ENCODE results near the gene PDLIM1.

PDLIM1 gene

DNA sequence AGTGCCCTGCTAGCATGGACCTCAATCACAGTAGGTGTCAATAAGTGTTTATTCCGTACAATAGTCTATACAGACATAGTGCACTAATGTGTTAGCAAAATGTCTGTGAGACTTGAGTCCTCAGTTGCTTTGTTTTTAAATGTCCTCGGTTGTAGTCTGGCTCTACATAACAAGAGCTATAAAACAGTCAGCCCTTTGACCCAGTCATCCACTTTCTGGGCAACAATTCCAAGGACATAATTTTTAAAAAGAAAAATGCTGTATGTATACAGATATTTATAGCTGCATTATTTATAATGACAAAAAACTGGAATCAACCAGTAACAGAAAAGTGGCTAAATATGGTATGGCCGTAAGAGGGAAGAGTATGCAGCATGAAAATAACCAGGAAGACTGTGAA lies 2.8 kb upstream of the PDLIM1 start:
- peaks cover 23% of the 10 kb centered on the region for H3K4me1 ChIP-seq (ENCODE audit: control insufficient read depth, insufficient read depth, low read length)
- H3K9me3 ChIP-seq (ENCODE audit: control insufficient read depth, low read length): no peaks in the 10 kb centered on the region
- no peaks in the 10 kb centered on the region for H3K36me3 ChIP-seq (ENCODE audit: control insufficient read depth, insufficient read depth, low read length)
- peaks cover 5% of the 10 kb centered on the region for H3K27me3 ChIP-seq (ENCODE audit: control insufficient read depth, insufficient read depth, low read length)
- H3K9ac ChIP-seq (ENCODE audit: low read length): no peak overlapping the region
- H3K4me3 ChIP-seq (ENCODE audit: low read length): no peak overlapping the region

DNA sequence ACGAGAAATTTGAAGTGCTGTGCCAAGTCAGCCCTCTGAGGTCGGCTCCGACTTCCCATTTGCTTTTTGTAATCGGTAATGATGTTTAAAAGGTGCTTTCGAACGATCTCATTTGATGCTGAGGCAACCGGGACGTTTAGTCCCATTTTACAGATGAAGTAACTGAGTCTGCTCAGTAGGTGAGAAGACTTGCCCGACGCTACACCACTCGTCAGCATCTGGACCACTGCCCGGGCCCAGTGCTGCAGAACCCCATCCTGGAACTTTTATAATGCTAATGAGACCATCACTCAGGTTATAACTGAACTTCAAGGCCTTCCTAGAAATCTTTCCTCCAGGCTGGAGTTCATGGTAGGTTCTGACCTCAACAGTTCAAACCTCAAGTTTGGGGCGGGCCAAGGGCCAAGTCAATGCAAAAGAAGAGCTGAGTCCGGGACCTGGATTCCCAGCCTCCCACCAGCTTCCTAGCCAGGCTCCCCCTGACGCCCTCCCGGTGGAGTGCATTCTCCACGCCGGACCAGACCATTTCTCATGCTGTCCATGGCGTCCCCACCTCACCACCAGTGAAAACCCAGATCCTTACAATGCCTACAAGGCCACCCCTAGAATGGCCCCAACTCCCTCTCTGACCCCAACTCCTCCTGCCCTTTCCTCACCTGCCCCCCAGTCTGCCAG lies 699 bp upstream of the PDLIM1 start:
- H3K9me3 ChIP-seq (ENCODE audit: control insufficient read depth, low read length): no peaks in the 10 kb centered on the region
- no peaks in the 10 kb centered on the region for H3K36me3 ChIP-seq (ENCODE audit: control insufficient read depth, insufficient read depth, low read length)
- no peak overlapping the region for H3K4me3 ChIP-seq (ENCODE audit: low read length)
- H3K27me3 ChIP-seq (ENCODE audit: control insufficient read depth, insufficient read depth, low read length): peaks cover 5% of the 10 kb centered on the region
- H3K9ac ChIP-seq (ENCODE audit: low read length): peak overlapping the region; percentile 63
- peaks cover 33% of the 10 kb centered on the region for H3K4me1 ChIP-seq (ENCODE audit: control insufficient read depth, insufficient read depth, low read length)

DNA sequence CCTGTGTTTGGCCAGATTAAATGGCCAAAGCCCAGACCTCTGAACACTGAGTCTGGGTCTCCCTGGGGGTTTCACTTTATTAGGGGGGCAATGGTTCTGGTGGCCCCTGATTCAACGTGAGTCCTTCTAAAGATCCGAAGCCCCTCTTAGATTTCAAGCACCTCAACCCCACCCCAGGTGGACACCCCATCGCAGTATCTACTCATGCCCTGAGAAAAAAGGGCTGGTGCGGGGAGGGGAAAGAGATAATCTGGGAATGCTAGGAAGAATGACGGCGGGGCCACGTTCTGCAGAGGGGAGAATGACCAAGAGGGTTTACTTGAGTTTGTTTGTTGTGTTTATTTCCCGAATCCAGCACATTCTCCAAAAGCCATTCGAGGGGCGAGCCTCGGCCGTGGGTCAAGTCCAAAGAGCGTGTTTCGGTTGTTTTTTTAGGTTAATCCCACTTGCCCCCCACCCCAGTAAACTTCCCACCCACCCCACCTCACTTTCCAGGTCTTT lies 832 bp downstream of the PDLIM1 start:
- H3K4me1 ChIP-seq (ENCODE audit: control insufficient read depth, insufficient read depth, low read length): peaks cover 36% of the 10 kb centered on the region

DNA sequence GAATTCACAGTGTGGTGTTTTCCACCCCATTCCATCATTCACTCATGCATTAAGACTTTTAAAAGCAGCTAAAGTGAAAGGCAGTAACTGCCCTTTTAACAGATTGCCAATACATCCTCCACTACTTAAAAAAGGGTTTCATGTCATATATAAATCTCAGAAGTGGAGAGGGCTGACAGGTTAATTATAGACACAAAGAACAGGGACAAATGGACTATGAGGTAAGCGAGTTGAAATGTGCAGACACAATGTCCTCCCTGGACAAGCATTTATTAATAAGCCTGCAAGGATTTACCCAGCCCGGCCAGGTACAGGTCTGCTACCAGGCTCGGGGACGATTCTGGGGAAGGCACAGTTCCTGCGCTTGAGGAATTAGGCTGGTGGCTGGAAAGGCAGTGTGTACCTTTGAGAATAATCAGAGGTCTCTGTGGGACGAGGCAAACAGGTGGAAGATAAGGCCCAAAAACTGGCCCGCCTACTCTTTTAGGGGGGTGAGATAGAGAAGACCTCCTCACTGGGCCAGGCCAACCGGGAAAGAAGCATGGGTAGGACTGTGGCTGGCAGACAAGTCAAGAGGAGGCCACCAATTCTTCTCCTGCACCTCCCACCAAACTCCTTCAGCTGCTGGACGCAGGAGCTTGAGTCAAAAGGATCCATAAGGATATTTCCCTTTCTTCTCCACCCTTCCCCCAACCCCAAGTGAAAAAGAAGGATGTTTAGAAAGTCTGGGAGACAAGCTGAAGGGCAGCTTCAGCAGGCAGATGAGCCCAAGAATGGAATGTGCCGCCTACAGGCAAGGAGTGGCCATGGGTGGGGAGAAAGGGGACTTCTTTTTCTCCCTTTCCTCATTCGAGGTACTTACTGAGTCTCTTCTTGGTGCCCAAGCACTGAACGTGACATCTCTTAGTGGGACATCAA lies 1.5 kb downstream of the PDLIM1 start:
- H3K4me3 ChIP-seq (ENCODE audit: low read length): peak overlapping the region; percentile 43
- no peaks in the 10 kb centered on the region for H3K36me3 ChIP-seq (ENCODE audit: control insufficient read depth, insufficient read depth, low read length)
- H3K9me3 ChIP-seq (ENCODE audit: control insufficient read depth, low read length): no peaks in the 10 kb centered on the region
- H3K4me1 ChIP-seq (ENCODE audit: control insufficient read depth, insufficient read depth, low read length): peaks cover 35% of the 10 kb centered on the region
- peak overlapping the region; percentile 94 for H3K9ac ChIP-seq (ENCODE audit: low read length)
- H3K27me3 ChIP-seq (ENCODE audit: control insufficient read depth, insufficient read depth, low read length): no peaks in the 10 kb centered on the region

More for the DNA sequence above, 832 bp downstream of the PDLIM1 start:
- Histone ChIP-seq H3K9ac (ENCODE audit: low read length) (peak overlapping the region; percentile 94), H3K36me3 (ENCODE audit: control insufficient read depth, insufficient read depth, low read length) (no peaks in the 10 kb centered on the region), H3K4me3 (ENCODE audit: low read length) (peak overlapping the region; percentile 43), H3K9me3 (ENCODE audit: control insufficient read depth, low read length) (no peaks in the 10 kb centered on the region), H3K27me3 (ENCODE audit: control insufficient read depth, insufficient read depth, low read length) (no peaks in the 10 kb centered on the region)

DNA sequence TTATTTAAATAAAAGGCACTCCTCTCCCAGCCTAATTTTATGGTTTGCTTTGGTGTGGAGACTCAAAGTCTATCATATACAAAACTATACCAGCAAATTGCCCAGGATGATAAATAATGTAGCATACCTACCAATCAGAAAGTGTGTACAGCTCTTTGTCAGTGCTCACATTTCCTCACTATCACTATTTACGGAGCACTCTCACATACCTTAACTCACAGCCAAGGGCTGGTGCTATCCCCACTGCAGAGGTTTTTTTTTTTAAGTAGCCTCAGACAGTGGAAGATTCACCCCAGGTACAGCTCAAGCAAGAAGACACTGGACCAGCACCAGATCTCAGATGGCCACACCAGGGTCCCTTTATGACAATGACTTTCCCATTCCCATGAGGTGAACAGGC lies 2.5 kb downstream of the PDLIM1 start:
- Histone ChIP-seq H3K9ac (ENCODE audit: low read length) (peak overlapping the region; percentile 8), H3K9me3 (ENCODE audit: control insufficient read depth, low read length) (no peaks in the 10 kb centered on the region), H3K4me1 (ENCODE audit: control insufficient read depth, insufficient read depth, low read length) (peaks cover 35% of the 10 kb centered on the region), H3K36me3 (ENCODE audit: control insufficient read depth, insufficient read depth, low read length) (no peaks in the 10 kb centered on the region), H3K27me3 (ENCODE audit: control insufficient read depth, insufficient read depth, low read length) (no peaks in the 10 kb centered on the region), H3K4me3 (ENCODE audit: low read length) (no peak overlapping the region)

DNA sequence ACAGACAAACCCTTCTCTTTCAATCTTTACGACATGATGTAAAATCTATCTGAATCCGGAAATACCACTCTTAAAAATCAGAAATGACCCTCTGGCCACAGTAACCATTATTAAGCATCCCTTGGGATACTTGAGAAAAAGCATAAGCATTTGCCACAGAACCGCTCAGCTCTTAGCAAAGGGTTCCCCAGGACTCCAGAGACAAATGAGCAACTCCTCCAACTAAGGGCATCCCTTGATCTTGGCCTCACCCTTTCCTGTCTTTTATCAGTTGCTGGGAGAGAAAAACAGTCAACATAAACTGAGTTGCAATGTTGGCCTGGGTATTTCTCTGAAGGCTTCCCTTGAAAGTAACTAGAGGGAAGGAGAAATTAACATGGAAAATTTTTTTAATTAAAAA lies 3.5 kb downstream of the PDLIM1 start:
- H3K9me3 ChIP-seq (ENCODE audit: control insufficient read depth, low read length): no peaks in the 10 kb centered on the region
- H3K4me3 ChIP-seq (ENCODE audit: low read length): no peak overlapping the region
- no peaks in the 10 kb centered on the region for H3K36me3 ChIP-seq (ENCODE audit: control insufficient read depth, insufficient read depth, low read length)
- peaks cover 36% of the 10 kb centered on the region for H3K4me1 ChIP-seq (ENCODE audit: control insufficient read depth, insufficient read depth, low read length)
- H3K9ac ChIP-seq (ENCODE audit: low read length): peak overlapping the region; percentile 33
- H3K27me3 ChIP-seq (ENCODE audit: control insufficient read depth, insufficient read depth, low read length): no peaks in the 10 kb centered on the region

DNA sequence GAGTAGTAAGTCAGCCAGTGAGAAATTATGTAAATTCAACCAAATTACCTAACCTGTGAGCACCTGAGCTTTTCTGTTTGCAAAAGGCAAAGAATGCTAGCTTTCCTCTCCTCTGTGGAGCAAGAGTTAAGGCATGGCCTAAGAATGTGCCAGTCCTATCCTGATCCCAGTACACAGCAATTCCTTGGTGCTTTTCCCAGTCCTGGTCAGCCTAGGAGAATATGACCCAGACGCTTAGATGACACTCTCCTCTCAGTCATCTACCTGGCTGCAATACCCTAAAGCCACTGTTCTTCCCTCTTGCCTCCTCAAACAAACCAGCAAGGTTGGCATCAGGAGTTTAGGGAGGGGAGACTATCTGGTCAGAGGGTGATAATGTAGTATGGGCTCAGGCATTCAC lies 4.1 kb downstream of the PDLIM1 start:
- Histone ChIP-seq H3K36me3 (ENCODE audit: control insufficient read depth, insufficient read depth, low read length) (no peaks in the 10 kb centered on the region), H3K4me1 (ENCODE audit: control insufficient read depth, insufficient read depth, low read length) (peaks cover 39% of the 10 kb centered on the region), H3K27me3 (ENCODE audit: control insufficient read depth, insufficient read depth, low read length) (no peaks in the 10 kb centered on the region), H3K9me3 (ENCODE audit: control insufficient read depth, low read length) (no peaks in the 10 kb centered on the region), H3K9ac (ENCODE audit: low read length) (no peak overlapping the region), H3K4me3 (ENCODE audit: low read length) (no peak overlapping the region)

DNA sequence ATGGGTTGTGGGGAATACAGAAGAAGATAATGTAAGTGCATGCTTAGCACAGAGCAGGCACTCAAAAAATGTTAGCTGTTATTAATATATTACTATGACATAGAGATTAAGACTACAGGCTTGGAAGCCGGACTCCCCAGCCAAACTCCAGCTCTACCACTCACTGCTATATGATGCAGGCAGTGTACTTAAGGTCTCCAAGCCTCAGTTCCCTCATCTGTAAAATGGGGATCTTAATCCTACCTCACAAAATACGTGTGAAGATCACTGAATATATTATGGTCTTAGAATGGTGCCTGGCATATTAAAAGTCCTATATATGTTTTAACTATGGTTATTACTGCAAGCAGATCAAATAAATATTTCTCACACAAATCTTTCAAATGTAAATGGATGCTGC lies 5.2 kb downstream of the PDLIM1 start:
- Histone ChIP-seq H3K4me3 (ENCODE audit: low read length) (no peak overlapping the region), H3K9ac (ENCODE audit: low read length) (no peak overlapping the region), H3K4me1 (ENCODE audit: control insufficient read depth, insufficient read depth, low read length) (peaks cover 36% of the 10 kb centered on the region), H3K9me3 (ENCODE audit: control insufficient read depth, low read length) (no peaks in the 10 kb centered on the region), H3K36me3 (ENCODE audit: control insufficient read depth, insufficient read depth, low read length) (no peaks in the 10 kb centered on the region), H3K27me3 (ENCODE audit: control insufficient read depth, insufficient read depth, low read length) (no peaks in the 10 kb centered on the region)

DNA sequence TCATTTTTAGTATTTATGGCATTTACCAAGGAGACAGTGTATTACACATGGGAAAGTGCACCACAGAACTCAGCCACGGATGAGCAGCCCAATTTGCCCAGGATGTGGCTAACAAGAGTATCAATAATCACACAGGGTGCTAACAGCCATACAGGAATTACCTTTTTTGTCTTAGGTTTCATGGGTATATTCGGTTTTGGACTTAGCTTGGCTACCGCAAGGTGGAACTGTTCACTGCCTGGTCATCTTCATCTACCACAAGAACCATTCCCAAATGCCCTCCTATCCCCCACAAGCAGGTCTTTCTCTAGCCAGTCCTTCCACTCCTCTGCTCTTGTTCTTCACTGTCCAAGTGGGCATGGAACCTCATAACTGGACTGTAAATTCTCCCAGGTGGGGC lies 6.0 kb downstream of the PDLIM1 start:
- H3K4me3 ChIP-seq (ENCODE audit: low read length): no peak overlapping the region
- peaks cover 41% of the 10 kb centered on the region for H3K4me1 ChIP-seq (ENCODE audit: control insufficient read depth, insufficient read depth, low read length)
- H3K9me3 ChIP-seq (ENCODE audit: control insufficient read depth, low read length): no peaks in the 10 kb centered on the region
- no peaks in the 10 kb centered on the region for H3K36me3 ChIP-seq (ENCODE audit: control insufficient read depth, insufficient read depth, low read length)
- H3K27me3 ChIP-seq (ENCODE audit: control insufficient read depth, insufficient read depth, low read length): no peaks in the 10 kb centered on the region
- no peak overlapping the region for H3K9ac ChIP-seq (ENCODE audit: low read length)

DNA sequence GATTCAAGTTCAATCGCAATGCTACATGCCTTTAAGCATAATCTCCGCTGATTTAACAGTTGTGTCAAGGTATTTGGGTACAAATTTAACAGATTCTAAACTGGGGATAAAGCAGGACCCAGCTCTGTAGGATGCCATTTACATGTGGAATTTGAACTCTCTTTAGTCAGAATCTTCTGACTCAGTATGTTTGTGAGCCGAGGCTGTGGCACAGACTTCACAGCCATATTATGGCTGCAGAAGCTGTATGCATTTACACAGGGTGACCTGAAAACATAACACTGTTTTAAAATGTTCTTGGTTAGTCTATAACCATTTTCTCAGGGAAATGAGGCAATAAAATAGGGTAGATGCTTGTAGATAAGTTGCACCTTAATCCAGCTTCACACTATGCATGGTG lies 8.7 kb downstream of the PDLIM1 start:
- Histone ChIP-seq H3K4me3 (ENCODE audit: low read length) (no peak overlapping the region), H3K36me3 (ENCODE audit: control insufficient read depth, insufficient read depth, low read length) (no peaks in the 10 kb centered on the region), H3K9ac (ENCODE audit: low read length) (no peak overlapping the region), H3K4me1 (ENCODE audit: control insufficient read depth, insufficient read depth, low read length) (peaks cover 61% of the 10 kb centered on the region), H3K27me3 (ENCODE audit: control insufficient read depth, insufficient read depth, low read length) (no peaks in the 10 kb centered on the region), H3K9me3 (ENCODE audit: control insufficient read depth, low read length) (no peaks in the 10 kb centered on the region)

DNA sequence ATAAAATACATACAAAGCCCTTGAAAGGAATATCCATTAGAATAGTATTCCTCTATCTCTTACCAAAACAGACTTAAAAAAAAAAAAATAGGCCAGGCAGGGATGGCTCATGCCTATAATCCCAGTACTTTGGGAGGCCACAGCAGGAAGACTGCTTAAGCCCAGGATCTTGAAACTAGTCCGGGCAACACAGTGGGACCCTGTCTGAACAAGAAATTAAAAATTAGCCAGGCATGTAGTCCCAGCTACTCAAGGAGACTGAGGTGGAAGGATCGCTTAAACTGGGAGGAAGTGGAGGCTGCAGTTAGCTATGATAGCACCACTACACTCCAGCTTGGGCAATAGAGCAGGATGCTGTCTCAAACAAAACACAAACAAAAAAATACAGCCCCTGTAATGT lies 9.6 kb downstream of the PDLIM1 start:
- Histone ChIP-seq H3K4me1 (ENCODE audit: control insufficient read depth, insufficient read depth, low read length) (peaks cover 61% of the 10 kb centered on the region), H3K9me3 (ENCODE audit: control insufficient read depth, low read length) (no peaks in the 10 kb centered on the region), H3K27me3 (ENCODE audit: control insufficient read depth, insufficient read depth, low read length) (no peaks in the 10 kb centered on the region), H3K9ac (ENCODE audit: low read length) (no peak overlapping the region), H3K36me3 (ENCODE audit: control insufficient read depth, insufficient read depth, low read length) (no peaks in the 10 kb centered on the region), H3K4me3 (ENCODE audit: low read length) (no peak overlapping the region)

DNA sequence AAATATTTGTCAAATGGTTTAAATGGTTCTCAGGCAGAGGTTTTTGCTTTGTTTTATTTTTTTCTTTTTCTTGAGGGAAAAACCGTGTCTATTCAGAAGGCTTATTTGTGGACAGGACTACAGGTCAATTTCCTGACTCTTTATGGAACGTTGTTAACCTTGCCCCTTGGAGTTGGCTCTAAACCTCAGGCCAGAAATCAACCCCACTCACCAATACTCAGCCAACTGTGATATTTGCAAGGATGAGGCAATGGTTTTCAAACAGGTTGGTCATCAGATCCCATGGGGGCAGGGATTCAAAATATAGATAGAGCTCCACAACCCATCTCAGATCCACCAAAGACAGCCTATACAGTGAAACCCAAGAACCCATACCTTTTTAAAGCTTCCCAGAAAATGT lies 10.2 kb downstream of the PDLIM1 start:
- Histone ChIP-seq H3K9ac (ENCODE audit: low read length) (no peak overlapping the region), H3K36me3 (ENCODE audit: control insufficient read depth, insufficient read depth, low read length) (no peaks in the 10 kb centered on the region), H3K27me3 (ENCODE audit: control insufficient read depth, insufficient read depth, low read length) (no peaks in the 10 kb centered on the region), H3K4me1 (ENCODE audit: control insufficient read depth, insufficient read depth, low read length) (peaks cover 64% of the 10 kb centered on the region), H3K4me3 (ENCODE audit: low read length) (no peak overlapping the region), H3K9me3 (ENCODE audit: control insufficient read depth, low read length) (no peaks in the 10 kb centered on the region)
